Measurements from ENCODE around the gene DOCK8.

DOCK8 gene

DNA sequence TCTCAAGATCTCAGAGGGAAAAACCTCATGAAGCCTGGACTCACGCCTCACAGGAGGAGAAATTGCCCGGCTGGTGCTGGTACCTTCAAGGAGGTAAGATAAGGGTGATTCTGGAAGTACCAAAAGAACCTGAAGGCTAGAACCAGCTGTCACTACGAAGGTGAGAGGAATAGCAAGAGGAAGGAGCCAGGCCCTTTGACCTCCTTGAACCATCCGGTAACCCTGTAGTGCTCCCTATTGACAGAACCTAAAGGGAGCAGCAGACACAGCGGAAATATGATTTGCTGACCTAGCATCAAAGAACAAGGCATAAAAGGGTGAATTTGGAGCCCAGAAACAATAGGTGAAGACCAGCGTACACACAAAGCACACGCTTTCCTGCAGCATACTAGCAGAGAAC lies 92.2 kb downstream of the DOCK8 start:
- DNase-seq (ENCODE audit: low spot score) = no peak

DNA sequence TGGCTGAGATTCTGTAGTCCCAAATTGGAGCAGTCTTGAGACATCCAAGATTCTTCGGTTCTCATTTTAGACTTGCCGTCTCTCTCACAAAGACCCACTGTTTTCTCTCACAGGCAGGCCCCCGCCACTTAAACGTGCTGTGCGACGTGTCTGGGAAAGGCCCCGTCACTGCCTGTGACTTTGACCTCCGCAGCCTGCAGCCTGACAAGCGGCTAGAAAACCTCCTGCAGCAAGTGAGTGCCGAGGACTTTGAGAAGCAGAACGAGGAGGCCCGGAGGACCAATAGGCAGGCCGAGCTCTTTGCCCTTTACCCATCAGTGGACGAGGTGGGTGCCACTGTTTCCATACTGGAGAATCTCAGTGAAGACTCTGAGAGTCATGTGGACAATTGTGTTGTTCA lies 97.2 kb downstream of the DOCK8 start:
- DNase-seq (ENCODE audit: low spot score) = no peak

- no peak for DNase-seq (ENCODE audit: low spot score)
Observed at GRCh38 chr9:312596-313320, 98.1 kb downstream of the DOCK8 start.

GRCh38 chr9:316382-316965 lies 101.8 kb downstream of the DOCK8 start:
- DNase-seq (ENCODE audit: low spot score) = no peak

DNA sequence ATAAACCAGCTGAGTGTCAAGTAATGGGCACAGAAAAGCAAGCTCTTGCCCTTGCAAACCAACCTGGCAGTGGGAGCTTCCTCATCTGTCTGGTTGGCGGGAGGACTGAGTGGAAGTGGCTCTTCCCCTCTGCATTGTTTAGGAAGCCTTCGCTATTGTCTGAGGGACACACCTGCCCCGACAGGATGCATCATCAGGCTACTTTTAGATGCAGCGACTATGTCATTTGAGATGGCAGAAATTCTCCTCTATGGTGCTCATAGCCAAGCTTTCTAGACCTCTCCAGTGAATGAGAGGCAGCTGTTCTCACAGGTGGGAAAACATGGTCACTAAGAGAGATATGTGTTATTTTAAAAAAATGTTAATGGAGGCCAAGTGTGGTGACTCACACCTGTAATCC lies 104.0 kb downstream of the DOCK8 start:
- no peak for DNase-seq (ENCODE audit: low spot score)

DNA sequence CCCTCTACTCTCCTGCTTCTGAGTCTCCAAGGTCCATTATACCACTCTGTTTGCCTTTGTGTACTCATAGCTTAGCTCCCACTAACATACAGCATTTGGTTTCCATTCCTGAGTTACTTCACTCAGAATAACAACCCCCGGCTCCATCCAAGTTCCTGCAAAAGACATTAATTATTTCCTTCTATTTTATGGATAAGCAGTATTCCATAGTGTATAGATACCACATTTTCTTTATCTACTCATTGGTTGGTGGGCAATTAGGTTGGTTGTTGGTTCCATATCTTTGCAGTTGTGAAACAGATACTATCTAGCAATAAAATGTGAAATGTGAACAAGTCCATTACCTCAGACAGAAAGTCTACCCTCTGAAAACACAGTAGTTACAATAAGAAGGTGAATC lies 110.3 kb downstream of the DOCK8 start:
- DNase-seq (ENCODE audit: low spot score) = no peak

DNA sequence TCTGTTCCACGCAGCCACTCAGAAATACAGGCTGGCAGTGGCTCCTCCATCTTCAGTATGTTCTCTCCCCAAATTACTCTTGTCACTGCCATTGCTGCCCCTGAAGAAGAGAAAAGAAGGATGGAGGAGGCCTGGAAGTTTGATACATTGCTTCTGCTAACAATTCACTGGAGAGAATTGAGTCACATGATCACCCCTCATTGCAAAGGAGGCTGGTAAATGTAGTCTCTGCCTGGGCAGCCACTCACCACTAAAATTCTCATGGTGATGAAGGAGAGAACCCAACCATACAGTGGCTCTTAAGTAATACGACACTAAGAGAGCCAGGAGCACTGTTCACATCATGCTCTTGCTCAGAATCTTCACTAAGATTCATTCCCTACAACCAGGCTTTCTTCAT lies 112.0 kb downstream of the DOCK8 start:
- DNase-seq (ENCODE audit: low spot score) = no peak

DNA sequence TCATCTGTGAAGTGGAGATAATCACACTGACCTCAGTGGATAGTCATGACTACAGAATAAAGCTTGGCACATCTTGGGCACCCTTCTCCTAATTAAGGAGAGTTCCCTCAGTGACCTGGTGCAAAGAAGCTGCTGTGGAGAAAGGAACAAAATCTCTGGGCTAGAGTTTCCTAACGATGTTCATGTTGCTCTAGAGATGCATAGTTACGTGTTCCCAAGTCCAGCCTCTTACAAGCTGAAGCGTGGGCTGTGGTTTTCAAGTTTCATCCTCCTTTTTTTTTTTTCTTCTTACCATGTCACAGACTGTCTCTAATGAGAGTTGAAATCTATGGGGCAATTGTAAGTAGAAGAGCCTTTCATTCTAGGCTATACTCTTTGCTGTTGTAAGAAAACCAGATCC lies 113.8 kb downstream of the DOCK8 start:
- DNase-seq (ENCODE audit: low spot score) = no peak

DNA sequence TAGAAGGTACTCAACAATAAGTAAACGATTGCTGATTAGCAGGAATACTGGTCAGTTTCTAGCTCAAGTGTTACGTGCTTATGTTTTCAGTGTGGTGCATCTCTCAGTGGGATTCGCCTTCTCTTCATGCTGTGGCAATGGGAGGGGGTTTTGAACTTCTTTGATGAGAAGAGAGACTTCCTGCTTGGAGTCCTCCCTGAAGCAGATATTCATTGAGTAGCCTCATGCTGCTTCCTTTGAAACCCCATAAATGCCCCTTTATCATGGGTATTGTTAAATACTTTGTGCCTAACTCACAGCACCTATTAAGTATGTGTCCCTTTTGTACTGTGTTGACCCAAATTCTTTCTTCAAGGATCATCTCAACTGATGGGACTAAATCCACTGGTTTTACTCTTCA lies 116.5 kb downstream of the DOCK8 start:
- no peak for DNase-seq (ENCODE audit: low spot score)

DNA sequence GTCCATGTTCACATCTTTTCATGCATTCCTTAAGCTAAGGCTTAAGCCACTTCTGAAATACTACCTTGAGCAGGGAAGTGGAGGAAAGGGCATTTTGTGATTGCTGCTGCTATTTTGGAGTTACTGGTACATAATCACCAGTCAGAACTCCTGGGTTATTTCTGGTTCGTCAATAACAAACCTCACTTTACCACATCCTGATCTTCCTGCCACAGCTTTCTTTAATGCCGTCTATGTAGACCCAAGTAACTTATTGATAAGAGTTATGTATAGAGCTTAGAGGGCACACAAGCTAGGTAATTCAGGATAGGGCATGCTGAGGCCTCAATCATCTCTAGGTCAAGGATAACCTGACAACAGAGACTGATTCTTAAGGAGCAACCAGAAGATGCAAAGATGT lies 120.7 kb downstream of the DOCK8 start:
- DNase-seq (ENCODE audit: low spot score) = no peak

DNA sequence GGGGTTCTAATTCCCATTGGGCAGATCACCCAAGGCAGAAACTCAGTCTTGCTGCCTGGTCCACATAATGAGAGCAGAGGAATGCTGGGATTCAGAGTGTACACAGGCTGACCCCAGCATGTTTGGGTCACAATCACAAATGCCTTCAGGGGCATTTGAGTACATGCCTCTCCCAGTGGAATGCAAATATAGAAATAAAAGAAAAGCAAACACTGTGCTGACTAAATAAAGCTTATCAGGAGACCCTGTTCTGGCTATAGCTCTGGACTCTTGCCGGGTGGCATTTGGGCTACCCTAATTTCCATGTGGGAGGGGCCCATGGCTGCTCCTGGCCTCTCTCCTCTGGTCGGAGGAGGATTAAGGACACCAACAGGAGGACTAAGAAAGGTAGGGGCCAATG lies 121.4 kb downstream of the DOCK8 start:
- no peak for DNase-seq (ENCODE audit: low spot score)

GRCh38 chr9:338602-339001 lies 123.9 kb downstream of the DOCK8 start:
- DNase-seq (ENCODE audit: low spot score) = no peak

- DNase-seq (ENCODE audit: low spot score) = no peak
Observed at GRCh38 chr9:341634-342421, 127.2 kb downstream of the DOCK8 start.

- DNase-seq (ENCODE audit: low spot score) = no peak
Observed at GRCh38 chr9:343773-344172, 129.1 kb downstream of the DOCK8 start.

DNA sequence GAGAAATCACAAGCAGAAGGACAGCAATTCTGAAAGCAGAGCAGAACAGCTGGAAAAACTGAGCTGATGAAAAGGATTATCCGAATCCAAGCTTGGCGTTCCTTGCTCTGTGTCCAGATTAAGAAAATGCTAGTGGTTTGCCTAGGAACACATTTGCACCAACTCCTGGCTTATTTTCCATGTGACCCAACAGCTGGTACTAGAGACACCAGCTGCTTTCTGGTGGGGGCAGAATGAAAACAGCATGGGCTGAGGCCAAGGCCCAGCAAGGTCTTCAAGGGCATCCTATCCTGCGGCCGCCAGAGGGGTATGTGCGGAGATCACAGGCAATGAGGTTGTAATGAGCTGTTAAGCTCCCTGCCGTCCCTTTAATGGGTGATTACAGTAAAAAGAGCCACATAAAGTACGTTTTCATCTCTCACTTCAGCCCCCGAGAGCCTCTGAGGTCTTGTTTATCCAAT lies 131.5 kb downstream of the DOCK8 start:
- DNase-seq (ENCODE audit: low spot score) = no peak

DNA sequence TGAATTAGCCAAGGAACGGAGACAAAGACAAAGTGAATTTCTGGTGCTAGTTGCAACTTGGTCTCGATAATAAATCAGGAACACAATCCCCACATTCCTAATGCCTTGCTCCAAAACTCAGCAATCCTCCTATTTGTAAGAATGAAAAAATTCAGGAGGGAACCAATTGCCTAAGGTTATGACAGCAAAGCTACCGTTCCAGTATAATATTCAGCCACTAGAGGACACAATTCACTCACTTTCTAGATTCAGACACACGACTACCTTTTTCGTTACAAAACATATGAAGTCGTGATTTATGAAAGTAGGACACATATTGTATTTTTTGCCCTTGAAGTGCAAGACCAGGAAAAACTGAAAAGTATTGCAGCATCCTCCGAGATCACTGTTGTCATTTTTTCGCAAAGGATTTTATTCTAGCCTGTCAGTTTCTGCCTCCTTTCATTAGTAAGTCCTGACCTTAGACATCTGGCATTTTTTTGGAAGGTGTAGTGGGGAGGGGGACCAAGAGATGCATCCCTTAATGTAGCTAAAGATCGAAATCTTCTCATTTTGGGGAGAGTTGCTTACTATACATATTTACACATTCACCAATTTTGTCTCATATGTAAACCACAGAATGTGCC lies 133.1 kb downstream of the DOCK8 start:
- peak; percentile 45 for DNase-seq (ENCODE audit: low spot score)

DNA sequence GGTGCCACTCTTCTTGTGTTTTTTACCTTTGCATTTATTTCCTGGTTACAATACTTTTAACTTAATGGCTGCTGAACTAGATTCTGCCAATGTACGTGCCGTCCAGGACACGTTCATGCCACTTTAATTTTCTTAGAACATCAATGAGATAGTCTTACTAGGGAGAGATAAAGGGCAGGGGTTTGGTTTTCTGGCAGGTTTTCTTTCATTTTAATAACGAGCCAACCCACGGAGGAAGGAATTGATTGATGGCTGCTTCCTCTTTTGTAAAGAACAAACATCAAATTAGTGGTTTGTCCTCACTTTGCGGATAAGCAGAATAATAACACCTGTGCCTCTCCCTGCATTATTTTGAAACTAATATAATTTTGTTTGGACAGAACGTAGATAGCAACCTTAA lies 135.7 kb downstream of the DOCK8 start:
- no peak for DNase-seq (ENCODE audit: low spot score)

DNA sequence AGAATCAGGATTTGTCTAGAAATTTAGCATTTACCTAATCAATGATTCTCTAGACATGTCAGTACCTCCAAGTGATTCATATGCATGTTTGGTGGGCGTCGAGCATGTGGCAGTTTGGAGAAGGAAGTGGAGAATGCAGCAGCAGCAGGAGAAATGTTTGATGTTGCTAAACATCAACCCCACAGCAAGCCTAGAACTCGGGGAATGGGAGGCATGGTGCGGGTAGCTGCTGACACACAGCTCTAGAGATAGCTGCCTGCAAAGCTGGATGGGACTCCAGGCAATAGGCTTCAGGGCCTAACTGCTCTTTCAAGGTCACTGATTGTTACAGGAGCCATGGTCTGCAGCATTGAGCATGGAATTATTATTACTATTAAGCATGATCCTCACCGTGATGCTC lies 137.3 kb downstream of the DOCK8 start:
- DNase-seq (ENCODE audit: low spot score) = no peak

- DNase-seq (ENCODE audit: low spot score) = no peak
Observed at GRCh38 chr9:353077-353476, 138.4 kb downstream of the DOCK8 start.

- DNase-seq (ENCODE audit: low spot score) = no peak
Observed at GRCh38 chr9:354453-354852, 139.8 kb downstream of the DOCK8 start.

DNA sequence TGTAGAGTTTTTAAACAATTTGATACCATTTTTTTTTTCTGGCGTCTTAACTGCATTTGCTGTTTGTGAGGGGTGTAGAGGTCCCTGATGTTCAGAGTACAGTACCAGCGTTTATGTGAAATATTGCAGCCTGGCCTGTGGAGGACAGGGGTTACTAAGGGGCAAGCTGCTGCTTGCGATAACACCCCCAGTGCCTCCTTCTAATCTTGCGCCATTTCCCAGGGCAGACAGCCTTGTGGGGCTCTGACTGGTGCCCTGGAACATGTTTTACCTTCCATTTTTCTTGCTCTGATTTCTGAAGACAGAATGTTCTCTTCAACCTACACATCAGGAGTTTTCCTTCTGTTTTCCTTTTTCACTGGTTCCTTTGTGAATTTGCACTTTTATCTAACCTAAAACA lies 142.9 kb downstream of the DOCK8 start:
- no peak for DNase-seq (ENCODE audit: low spot score)

GRCh38 chr9:362561-363273 lies 148.1 kb downstream of the DOCK8 start:
- DNase-seq (ENCODE audit: low spot score) = peak; percentile 21
